H9 (cell line): ENCODE data around the gene EPB41L5. TPM values are rescaled to one million over a fixed set of nuclear protein-coding genes. Genes with fewer than 3 reads are reported as not detected.

Experiments used
- DNase-seq: peaks from one replicate; pipeline ENCODE4 v3.0.0-alpha.2; 2017
- H2AFZ ChIP-seq: one replicate; pipeline ENCODE4 v1.6.1; 2013; ENCODE audit warnings: mild to moderate bottlenecking, low read length, control low read depth, moderate library complexity
- H2AK5ac ChIP-seq: 2 replicates; pipeline ENCODE4 v1.6.1; 2013; ENCODE audit warnings: low read length, control low read depth, mixed read lengths; ENCODE audit not compliant: insufficient read length
- H2BK120ac ChIP-seq: one replicate; pipeline ENCODE4 v1.6.1; 2013; ENCODE audit warnings: low read depth, mild to moderate bottlenecking, low read length, control low read depth, inconsistent platforms; ENCODE audit not compliant: poor library complexity, severe bottlenecking
- H2BK12ac ChIP-seq: 2 replicates; pipeline ENCODE4 v1.6.1; 2013; ENCODE audit warnings: low read length, control low read depth, mixed read lengths, low read depth; ENCODE audit not compliant: insufficient read length
- H2BK15ac ChIP-seq: 2 replicates; pipeline ENCODE4 v1.6.1; 2013; ENCODE audit warnings: low read depth, low read length, control low read depth
- H2BK20ac ChIP-seq: one replicate; pipeline ENCODE4 v1.6.1; 2013; ENCODE audit warnings: low read depth, mild to moderate bottlenecking, low read length, control low read depth, inconsistent platforms; ENCODE audit not compliant: poor library complexity, severe bottlenecking
- H2BK5ac ChIP-seq: 2 replicates; pipeline ENCODE4 v1.6.1; 2013; ENCODE audit warnings: low read length, control low read depth, mixed read lengths; ENCODE audit not compliant: insufficient read length
- H3K14ac ChIP-seq: 2 replicates; pipeline ENCODE4 v1.6.1; 2013; ENCODE audit warnings: low read length, control low read depth; ENCODE audit not compliant: insufficient read depth
- H3K18ac ChIP-seq: 2 replicates; pipeline ENCODE4 v1.6.1; 2013; ENCODE audit warnings: low read depth, mild to moderate bottlenecking, mixed read lengths, low read length, control low read depth; ENCODE audit not compliant: insufficient read length
- H3K23ac ChIP-seq: 2 replicates; pipeline ENCODE4 v1.6.1; 2013; ENCODE audit warnings: low read length, control low read depth, mixed read lengths, low read depth; ENCODE audit not compliant: insufficient read length
- H3K23me2 ChIP-seq: 2 replicates; pipeline ENCODE4 v1.6.1; 2013; ENCODE audit warnings: low read depth, mild to moderate bottlenecking, mixed read lengths, low read length, control low read depth; ENCODE audit not compliant: insufficient read length, poor library complexity, severe bottlenecking
- H3K27ac ChIP-seq: 2 replicates; pipeline ENCODE4 v1.5.1; 2013; ENCODE audit warnings: low read length, control low read depth, mixed read lengths, low read depth; ENCODE audit not compliant: insufficient read length
- H3K27me3 ChIP-seq: 2 replicates; pipeline ENCODE4 v1.6.1; 2013; ENCODE audit warnings: low read length, control low read depth, inconsistent platforms; ENCODE audit not compliant: insufficient read depth
- H3K4ac ChIP-seq: 2 replicates; pipeline ENCODE4 v1.6.1; 2013; ENCODE audit warnings: low read depth, mild to moderate bottlenecking, control low read depth, inconsistent platforms, low read length, moderate library complexity
- H3K4me1 ChIP-seq: 2 replicates; pipeline ENCODE4 v1.6.1; 2013; ENCODE audit warnings: low read length, control low read depth, inconsistent platforms; ENCODE audit not compliant: insufficient read depth
- H3K4me2 ChIP-seq: 2 replicates; pipeline ENCODE4 v1.6.1; 2013; ENCODE audit warnings: low read length, control low read depth, mixed read lengths; ENCODE audit not compliant: insufficient read length, insufficient read depth
- H3K56ac ChIP-seq: 2 replicates; pipeline ENCODE4 v1.6.1; 2013; ENCODE audit warnings: low read depth, mild to moderate bottlenecking, mixed read lengths, low read length, control low read depth; ENCODE audit not compliant: insufficient read length
- H3K79me1 ChIP-seq: 2 replicates; pipeline ENCODE4 v1.6.1; 2013; ENCODE audit warnings: low read depth, mild to moderate bottlenecking, moderate library complexity, low read length, control low read depth, inconsistent platforms; ENCODE audit not compliant: insufficient read depth, poor library complexity, severe bottlenecking
- H3K79me2 ChIP-seq: 2 replicates; pipeline ENCODE4 v1.6.1; 2013; ENCODE audit warnings: low read length, control low read depth, inconsistent platforms; ENCODE audit not compliant: insufficient read depth
- H3K9ac ChIP-seq: 2 replicates; pipeline ENCODE4 v1.6.1; 2013; ENCODE audit warnings: low read length, control low read depth, mixed read lengths; ENCODE audit not compliant: insufficient read length; ENCODE audit errors: extremely low read depth
- H3K9me3 ChIP-seq: one replicate; pipeline ENCODE4 v1.6.1; 2013; ENCODE audit warnings: low read depth, low read length, inconsistent platforms; ENCODE audit not compliant: control insufficient read depth
- H3T11ph ChIP-seq: one replicate; pipeline ENCODE4 v1.6.1; 2013; ENCODE audit warnings: mild to moderate bottlenecking, low read length, control low read depth, inconsistent platforms
- H4K20me1 ChIP-seq: one replicate; pipeline ENCODE4 v1.6.1; 2013; ENCODE audit not compliant: control insufficient read depth, insufficient read length, insufficient read depth
- H4K5ac ChIP-seq: 2 replicates; pipeline ENCODE4 v1.6.1; 2013; ENCODE audit warnings: low read depth, mild to moderate bottlenecking, mixed read lengths, low read length, control low read depth; ENCODE audit not compliant: insufficient read length
- H4K8ac ChIP-seq: replicated peaks from 2 replicates; pipeline ENCODE4 v1.6.1; 2013; ENCODE audit warnings: low read length, control low read depth, mixed read lengths, low read depth; ENCODE audit not compliant: insufficient read length
- H4K91ac ChIP-seq: 2 replicates; pipeline ENCODE4 v1.6.1; 2013; ENCODE audit warnings: low read depth, mild to moderate bottlenecking, moderate library complexity, mixed read lengths, low read length, control low read depth; ENCODE audit not compliant: insufficient read length
- H3K27ac Mint-ChIP-seq, 3 experiments: 2 replicates in 2 of 3; 3 replicates in 1 of 3; pipeline ENCODE4 v1.8.0; 2020 to 2021; ENCODE audit warnings: mixed read lengths in 3 of 3, mild to moderate bottlenecking in 1 of 3, moderate library complexity in 1 of 3
- H3K27me3 Mint-ChIP-seq: 2 replicates; pipeline ENCODE4 v1.8.0; 2021; ENCODE audit warnings: low read depth, mild to moderate bottlenecking, moderate library complexity, mixed read lengths
- H3K36me3 Mint-ChIP-seq, 3 experiments: 2 replicates in 2 of 3; 3 replicates in 1 of 3; pipeline ENCODE4 v1.8.0; 2020 to 2021; ENCODE audit warnings: low read depth in 3 of 3, mixed read lengths in 3 of 3; ENCODE audit not compliant: insufficient read depth in 1 of 3
- H3K4me1 Mint-ChIP-seq, 2 experiments: 2 replicates each; pipeline ENCODE4 v1.8.0; 2020; ENCODE audit warnings: mixed read lengths in 2 of 2
- H3K4me3 Mint-ChIP-seq, 2 experiments: 2 replicates in 1 of 2; 3 replicates in 1 of 2; pipeline ENCODE4 v1.8.0; 2020 to 2021; ENCODE audit warnings: mild to moderate bottlenecking in 2 of 2, mixed read lengths in 2 of 2, moderate library complexity in 1 of 2
- H3K9me3 Mint-ChIP-seq, 2 experiments: 2 replicates in 1 of 2; 3 replicates in 1 of 2; pipeline ENCODE4 v1.8.0; 2020; ENCODE audit warnings: mild to moderate bottlenecking in 2 of 2, mixed read lengths in 2 of 2, moderate library complexity in 1 of 2
- WGBS: extraction: QIAGEN DNeasy Blood & Tissue Kit; methylation state at CpG from one replicate; pipeline ENCODE4 v1.1.7; 2013; ENCODE audit warnings: missing lambda C conversion rate, low lambda C conversion rate, mixed read lengths; ENCODE audit not compliant: insufficient read length; ENCODE audit errors: extremely low coverage; 5-methylcytosine and 5-hydroxymethylcytosine counted together
- total RNA-seq: library from RNA; stranded (reverse); gene quantifications from 2 replicates; pipeline ENCODE4 v1.2.1, GENCODE V29; 2021
- TF ChIP-seq, protein P1 (sequence below): fragments of 200-600 bp; sonication (generic); conservative IDR thresholded peaks from 3 replicates; pipeline ENCODE4 v1.8.0; 2021; ENCODE audit warnings: antibody characterized with exemption, mild to moderate bottlenecking

Gene EPB41L5
- total RNA-seq, 1 experiment from 2014 or later = 40.4 TPM

DNA sequence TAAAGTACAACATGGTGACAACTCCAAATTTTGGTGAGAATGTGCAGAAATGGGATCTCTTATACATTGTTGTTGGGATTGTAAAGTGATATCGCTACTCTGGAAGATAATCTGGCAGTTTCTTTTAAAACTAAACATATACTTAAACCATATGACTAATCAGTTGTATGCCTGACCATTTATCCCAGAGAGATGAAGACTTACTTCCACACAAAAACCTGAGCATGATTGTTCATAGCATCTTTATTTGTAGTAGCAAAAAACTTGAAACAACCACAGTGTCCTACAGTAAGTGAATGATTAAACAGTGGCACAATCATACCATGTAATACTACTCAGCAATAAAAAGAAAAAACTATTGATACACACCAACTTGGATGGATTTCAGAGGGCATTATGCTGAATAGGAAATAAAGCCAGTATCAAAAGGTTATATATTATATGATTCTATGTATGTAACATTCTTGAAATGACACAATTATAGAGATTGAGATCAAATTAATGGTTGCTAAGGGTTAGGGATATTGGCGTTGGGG, 47.3 kb downstream of the EPB41L5 start:
- no peak overlapping the region for H2BK120ac ChIP-seq
- H3K9ac ChIP-seq = no peak overlapping the region
- H3K4me2 ChIP-seq = no peak overlapping the region
- no peak overlapping the region for H2BK5ac ChIP-seq
- no peak overlapping the region for H4K5ac ChIP-seq
- no peaks in the 10 kb centered on the region for H3K27me3 ChIP-seq
- H3K4ac ChIP-seq = no peak overlapping the region
- no peak overlapping the region for H3K18ac ChIP-seq
- DNase-seq = no peak
- no peak overlapping the region for H3K4me3 Mint-ChIP-seq
- H3K4me1 ChIP-seq = no peaks in the 10 kb centered on the region
- no peak overlapping the region for H3K27ac Mint-ChIP-seq
- no peak overlapping the region for H2AFZ ChIP-seq
- no peaks in the 10 kb centered on the region for H3K23me2 ChIP-seq
- H3K9me3 Mint-ChIP-seq = peaks cover 4 to 5% of the 10 kb centered on the region in 2 experiments; a peak in 3 of 5 replicates
- no peak overlapping the region for H3K27ac ChIP-seq
- 100% methylated on average over 1 of the region's 2 CpGs for WGBS
- no peaks in the 10 kb centered on the region for H3K9me3 ChIP-seq
- TF ChIP-seq, protein P1, sequence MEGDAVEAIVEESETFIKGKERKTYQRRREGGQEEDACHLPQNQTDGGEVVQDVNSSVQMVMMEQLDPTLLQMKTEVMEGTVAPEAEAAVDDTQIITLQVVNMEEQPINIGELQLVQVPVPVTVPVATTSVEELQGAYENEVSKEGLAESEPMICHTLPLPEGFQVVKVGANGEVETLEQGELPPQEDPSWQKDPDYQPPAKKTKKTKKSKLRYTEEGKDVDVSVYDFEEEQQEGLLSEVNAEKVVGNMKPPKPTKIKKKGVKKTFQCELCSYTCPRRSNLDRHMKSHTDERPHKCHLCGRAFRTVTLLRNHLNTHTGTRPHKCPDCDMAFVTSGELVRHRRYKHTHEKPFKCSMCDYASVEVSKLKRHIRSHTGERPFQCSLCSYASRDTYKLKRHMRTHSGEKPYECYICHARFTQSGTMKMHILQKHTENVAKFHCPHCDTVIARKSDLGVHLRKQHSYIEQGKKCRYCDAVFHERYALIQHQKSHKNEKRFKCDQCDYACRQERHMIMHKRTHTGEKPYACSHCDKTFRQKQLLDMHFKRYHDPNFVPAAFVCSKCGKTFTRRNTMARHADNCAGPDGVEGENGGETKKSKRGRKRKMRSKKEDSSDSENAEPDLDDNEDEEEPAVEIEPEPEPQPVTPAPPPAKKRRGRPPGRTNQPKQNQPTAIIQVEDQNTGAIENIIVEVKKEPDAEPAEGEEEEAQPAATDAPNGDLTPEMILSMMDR = no peak
- no peak overlapping the region for H4K91ac ChIP-seq
- H3K27me3 Mint-ChIP-seq = no peaks in the 10 kb centered on the region
- H3K14ac ChIP-seq = no peak overlapping the region
- no peak overlapping the region for H2BK20ac ChIP-seq
- H3K56ac ChIP-seq = no peak overlapping the region
- H2BK12ac ChIP-seq = no peak overlapping the region
- H3T11ph ChIP-seq = no peak overlapping the region
- H3K23ac ChIP-seq = no peak overlapping the region
- no peaks in the 10 kb centered on the region for H3K79me1 ChIP-seq
- no peak overlapping the region for H2BK15ac ChIP-seq
- no peak overlapping the region for H4K8ac ChIP-seq
- no peaks in the 10 kb centered on the region for H4K20me1 ChIP-seq
- peaks cover 3 to 16% (median 6%) of the 10 kb centered on the region in 3 experiments; a peak in 4 of 7 replicates for H3K36me3 Mint-ChIP-seq
- no peaks in the 10 kb centered on the region for H3K79me2 ChIP-seq
- 0 out of 4 replicates have a peak, but pooled peaks cover 0 to 2% of the 10 kb centered on the region in 2 experiments for H3K4me1 Mint-ChIP-seq
- H2AK5ac ChIP-seq = no peak overlapping the region
